SJCRH30 (cell line): ENCODE data around the gene BRWD1. TPM values are rescaled to one million over a fixed set of nuclear protein-coding genes. Genes with fewer than 3 reads are reported as not detected.
A peak's percentile ranks its signal among the peaks of the same experiment; 100 is the strongest.

Experiments
- DNase-seq, 2 experiments: peaks; one replicate each; pipeline ENCODE4 v3.0.0-alpha.2; 2015 to 2020
- H3K27ac ChIP-seq: fragments of 250-450 bp; sonication (Bioruptor Pico); 2 replicates; pipeline ENCODE4 v1.5.1; 2020; ENCODE audit warnings: mild to moderate bottlenecking, moderate library complexity
- H3K27me3 ChIP-seq: fragments of 250-450 bp; sonication (Bioruptor Pico); 2 replicates; pipeline ENCODE4 v1.5.1; 2020; ENCODE audit warnings: mild to moderate bottlenecking, moderate library complexity
- H3K36me3 ChIP-seq: fragments of 250-450 bp; sonication (Bioruptor Pico); 2 replicates; pipeline ENCODE4 v1.5.1; 2020; ENCODE audit warnings: mild to moderate bottlenecking, moderate library complexity
- H3K4me1 ChIP-seq: fragments of 250-450 bp; sonication (Bioruptor Pico); 2 replicates; pipeline ENCODE4 v1.5.1; 2020; ENCODE audit warnings: mild to moderate bottlenecking, moderate library complexity
- H3K4me3 ChIP-seq: fragments of 250-450 bp; sonication (Bioruptor Pico); 2 replicates; pipeline ENCODE4 v1.5.1; 2020; ENCODE audit warnings: mild to moderate bottlenecking, moderate library complexity
- H3K9me3 ChIP-seq: fragments of 250-450 bp; sonication (Bioruptor Pico); replicated peaks from 2 replicates; pipeline ENCODE4 v1.5.1; 2020; ENCODE audit warnings: mild to moderate bottlenecking, moderate library complexity
- total RNA-seq: library from RNA; depleted of rRNA; stranded (reverse); fragments of >200 nt; shearing (Covaris generic); gene quantifications from 2 replicates; pipeline ENCODE4 v1.2.3, GENCODE V29; 2014; rRNA removed

Gene BRWD1
- 45.5 and 49.8 TPM in 2 replicates for total RNA-seq

DNA sequence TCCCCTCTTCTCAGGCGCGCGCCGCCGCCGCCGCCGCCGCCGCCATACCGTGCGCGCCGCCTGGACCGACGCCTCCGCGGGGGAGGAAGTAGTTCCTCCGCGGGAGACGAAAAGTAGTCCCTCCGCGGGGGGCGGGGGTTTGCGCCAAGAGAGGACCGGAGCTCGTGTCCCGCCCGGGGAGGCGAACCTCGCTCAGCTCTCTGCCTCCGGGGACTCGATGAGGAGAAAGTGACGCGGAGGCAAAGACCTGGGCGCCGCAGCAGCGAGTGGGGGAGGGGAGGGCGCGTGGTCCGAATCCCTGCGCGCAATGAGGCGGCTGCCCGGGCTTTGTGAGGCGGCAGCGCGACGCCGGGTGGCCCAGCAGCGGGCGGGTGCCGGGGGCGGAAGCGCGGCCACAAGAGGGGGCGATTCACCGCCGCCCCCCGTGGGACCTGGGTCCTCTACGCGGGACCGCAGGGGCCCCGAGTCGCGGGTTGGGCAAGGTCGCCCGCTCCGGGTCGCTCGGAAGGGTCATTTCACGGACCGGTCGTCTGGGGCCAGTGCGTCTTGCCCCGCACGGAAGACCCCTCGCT lies at the start of gene BRWD1:
Gene BRWD1 (minus strand): TSS at position 62 of the 572 bp plus-strand sequence. CDS start 141 bp downstream, outside the sequence.
- peak within 1 kb of the TSS; percentile 91 for H3K27ac ChIP-seq
- H3K4me1 ChIP-seq = no peaks in the 10 kb centered on the region
- H3K4me3 ChIP-seq = peak within 1 kb of the TSS; percentile 86
- H3K36me3 ChIP-seq = peaks cover 9% of the 10 kb centered on the region; the same call in 1 of the 2 replicates
- no peaks in the 10 kb centered on the region for H3K9me3 ChIP-seq
- peak; percentile 85 to 89 for DNase-seq
- H3K27me3 ChIP-seq = no peaks in the 10 kb centered on the region

DNA sequence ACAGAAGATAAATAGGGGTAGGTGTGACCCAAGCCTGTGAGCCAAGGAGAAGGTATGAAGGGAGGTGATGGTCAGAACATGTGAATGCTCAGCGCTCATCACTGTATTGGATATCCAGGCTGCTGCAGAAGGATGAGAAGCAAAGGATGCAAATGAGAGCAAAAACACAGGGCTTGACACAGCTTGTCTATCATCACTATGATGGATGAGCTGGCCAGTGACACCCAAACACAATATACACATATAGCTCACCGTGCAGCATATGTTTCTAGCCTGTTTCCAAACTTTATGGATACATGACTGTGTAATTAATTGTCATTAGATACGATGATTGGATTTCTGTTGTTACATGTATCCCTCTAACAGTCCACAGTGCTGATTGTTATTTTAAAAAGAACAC lies 49.3 kb upstream of the BRWD1 start:
- DNase-seq = no peak

DNA sequence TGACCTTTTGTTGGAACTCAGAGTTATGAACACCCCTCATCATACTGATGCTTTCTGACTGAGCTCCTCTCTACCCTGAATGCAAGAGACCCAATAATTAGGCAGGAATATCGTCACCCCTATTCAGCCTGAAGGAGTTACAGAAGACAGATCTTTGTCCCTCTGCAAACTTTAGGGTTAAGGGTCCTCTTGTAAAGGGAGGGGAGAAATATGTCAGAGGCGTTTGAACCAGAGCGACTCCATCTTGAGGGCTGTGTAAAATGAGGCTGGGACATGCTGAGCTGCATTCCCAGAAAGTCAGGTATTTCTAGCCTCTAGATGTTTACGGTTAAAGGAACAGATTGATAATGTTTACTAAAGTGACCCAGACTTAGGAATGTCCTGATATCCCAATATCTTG lies 46.0 kb upstream of the BRWD1 start:
- no peaks in the 10 kb centered on the region; the same call in 1 of the 2 replicates for H3K27me3 ChIP-seq

More for the DNA sequence above, 49.3 kb upstream of the BRWD1 start:
- peaks cover 9% of the 10 kb centered on the region for H3K4me1 ChIP-seq
- H3K27me3 ChIP-seq = no peaks in the 10 kb centered on the region
- H3K36me3 ChIP-seq = no peaks in the 10 kb centered on the region
- H3K9me3 ChIP-seq = no peaks in the 10 kb centered on the region
- H3K27ac ChIP-seq = no peak overlapping the region
- no peak overlapping the region for H3K4me3 ChIP-seq

DNA sequence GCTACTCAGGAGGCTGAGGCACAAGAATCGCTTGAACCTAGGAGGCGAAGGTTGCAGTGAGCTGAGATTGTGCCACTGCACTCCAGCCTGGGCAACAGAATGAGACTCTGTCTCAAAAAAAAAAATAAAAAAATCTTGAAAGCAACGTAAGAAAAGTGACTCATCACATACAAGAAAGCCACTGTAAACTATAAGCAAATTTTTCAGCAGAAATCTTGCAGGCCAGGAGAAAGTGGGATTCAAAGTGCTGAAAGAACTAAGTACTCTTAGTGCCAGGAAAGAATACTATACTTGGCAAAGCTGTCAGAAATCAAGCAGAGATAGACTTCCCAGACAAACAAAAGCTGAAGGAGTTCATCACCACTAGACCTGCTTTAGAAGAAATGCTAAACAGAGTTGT lies 39.9 kb upstream of the BRWD1 start:
- Histone ChIP-seq H3K4me3 (no peak overlapping the region), H3K4me1 (no peaks in the 10 kb centered on the region), H3K36me3 (no peaks in the 10 kb centered on the region; the same call in 1 of the 2 replicates), H3K9me3 (no peaks in the 10 kb centered on the region), H3K27ac (no peak overlapping the region), H3K27me3 (no peaks in the 10 kb centered on the region; the same call in 1 of the 2 replicates)
- no peak for DNase-seq

More for the DNA sequence above, 46.0 kb upstream of the BRWD1 start:
- no peak overlapping the region for H3K27ac ChIP-seq
- H3K4me3 ChIP-seq = no peak overlapping the region
- H3K4me1 ChIP-seq = peaks cover 6% of the 10 kb centered on the region
- no peak for DNase-seq
- no peaks in the 10 kb centered on the region for H3K9me3 ChIP-seq
- no peaks in the 10 kb centered on the region for H3K36me3 ChIP-seq

DNA sequence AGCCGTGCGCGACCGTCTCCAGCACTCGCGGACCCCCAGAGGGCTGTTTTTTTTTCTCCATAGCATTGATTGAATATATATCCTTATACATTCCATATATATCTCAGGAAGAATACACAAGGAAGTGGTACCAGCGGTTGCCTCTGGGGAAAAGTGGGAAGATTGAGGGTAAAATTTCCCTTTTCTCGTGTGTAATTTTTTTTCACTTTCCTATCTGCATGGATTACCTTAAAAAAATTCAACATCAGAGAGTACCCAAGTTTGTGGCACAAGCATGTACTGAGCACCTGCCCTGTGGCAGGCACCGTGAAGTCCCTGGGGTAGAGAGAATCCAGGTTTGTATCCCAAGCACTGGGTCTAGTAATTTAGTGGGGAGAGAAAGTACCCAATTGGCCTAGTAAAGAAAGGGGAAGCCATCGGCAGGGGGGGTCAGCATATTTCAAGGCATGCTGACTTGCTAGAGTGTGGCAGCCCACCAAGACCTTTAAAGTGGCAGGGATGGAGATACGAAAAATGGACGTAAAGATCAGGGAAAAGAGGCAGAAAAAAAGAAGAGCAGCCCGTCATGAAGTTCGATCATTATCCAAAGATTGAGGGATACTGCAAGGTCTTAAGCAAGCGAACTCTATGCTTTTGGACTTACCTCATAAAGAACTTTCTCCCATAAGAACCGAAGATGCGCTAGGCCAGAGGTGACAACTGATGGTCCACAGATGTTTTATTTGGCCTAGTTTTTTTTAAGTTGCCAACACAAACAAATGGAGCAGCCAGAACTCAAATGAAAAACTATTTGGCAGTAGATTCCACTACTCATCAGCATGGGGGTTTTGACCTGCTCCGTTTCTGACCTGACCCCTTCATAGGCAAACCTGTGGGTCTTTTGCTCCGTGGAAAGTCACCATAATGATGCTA lies 36.9 kb upstream of the BRWD1 start:
- no peak for DNase-seq
- Histone ChIP-seq H3K4me3 (peak overlapping the region; percentile 56), H3K27me3 (no peaks in the 10 kb centered on the region), H3K27ac (no peak overlapping the region), H3K4me1 (peaks cover 9% of the 10 kb centered on the region), H3K9me3 (no peaks in the 10 kb centered on the region), H3K36me3 (peaks cover 23% of the 10 kb centered on the region)

DNA sequence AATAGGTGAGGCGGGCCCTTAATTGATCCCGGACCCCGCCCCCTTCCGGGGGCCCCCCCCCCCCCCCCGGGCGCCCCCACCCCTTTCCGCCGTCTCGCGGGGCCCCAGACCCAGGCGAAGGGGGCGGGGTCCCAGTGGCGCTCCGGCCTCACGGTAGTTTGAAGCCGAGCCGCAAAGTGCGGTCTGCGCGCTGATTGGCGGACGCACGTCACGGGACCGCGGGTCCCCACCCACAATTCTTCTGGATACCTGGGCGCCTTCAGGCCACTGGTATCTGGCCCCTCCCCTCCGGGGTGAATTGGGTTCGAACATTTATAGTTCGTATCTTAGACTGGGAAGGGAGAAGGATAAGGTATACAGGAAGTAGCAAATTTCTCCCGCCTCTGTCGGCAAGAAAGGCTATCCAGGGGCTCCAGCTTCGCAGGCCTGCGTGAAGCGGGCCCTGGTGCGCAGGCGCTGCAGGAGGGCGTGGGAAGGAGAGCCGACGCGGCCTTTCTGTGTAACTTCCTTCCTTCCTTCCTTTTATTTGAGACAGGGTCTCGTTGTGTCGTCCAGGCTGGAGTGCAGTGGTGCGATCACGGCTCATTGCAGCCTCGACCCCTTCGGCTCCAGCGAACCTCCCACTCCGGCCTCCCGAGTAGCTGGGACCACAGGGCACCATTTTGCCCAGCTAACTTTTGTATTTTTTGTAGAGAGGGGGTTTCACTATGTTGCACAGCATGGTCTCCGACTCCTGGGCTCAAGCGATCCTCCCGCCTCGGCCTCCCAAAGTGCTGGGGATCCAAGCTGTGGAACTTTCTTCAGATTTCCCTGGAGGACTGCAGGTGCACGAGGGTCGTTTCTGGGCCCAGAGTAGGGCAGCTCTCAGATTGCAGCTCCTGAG lies 36.0 kb upstream of the BRWD1 start:
- DNase-seq = peak; percentile 95
- H3K4me1 ChIP-seq = peaks cover 17% of the 10 kb centered on the region
- peak overlapping the region; percentile 5; the same call in 1 of the 2 replicates for H3K27ac ChIP-seq
- no peaks in the 10 kb centered on the region for H3K27me3 ChIP-seq
- H3K4me3 ChIP-seq = peak overlapping the region; percentile 56
- H3K36me3 ChIP-seq = peaks cover 32% of the 10 kb centered on the region
- no peaks in the 10 kb centered on the region for H3K9me3 ChIP-seq

DNA sequence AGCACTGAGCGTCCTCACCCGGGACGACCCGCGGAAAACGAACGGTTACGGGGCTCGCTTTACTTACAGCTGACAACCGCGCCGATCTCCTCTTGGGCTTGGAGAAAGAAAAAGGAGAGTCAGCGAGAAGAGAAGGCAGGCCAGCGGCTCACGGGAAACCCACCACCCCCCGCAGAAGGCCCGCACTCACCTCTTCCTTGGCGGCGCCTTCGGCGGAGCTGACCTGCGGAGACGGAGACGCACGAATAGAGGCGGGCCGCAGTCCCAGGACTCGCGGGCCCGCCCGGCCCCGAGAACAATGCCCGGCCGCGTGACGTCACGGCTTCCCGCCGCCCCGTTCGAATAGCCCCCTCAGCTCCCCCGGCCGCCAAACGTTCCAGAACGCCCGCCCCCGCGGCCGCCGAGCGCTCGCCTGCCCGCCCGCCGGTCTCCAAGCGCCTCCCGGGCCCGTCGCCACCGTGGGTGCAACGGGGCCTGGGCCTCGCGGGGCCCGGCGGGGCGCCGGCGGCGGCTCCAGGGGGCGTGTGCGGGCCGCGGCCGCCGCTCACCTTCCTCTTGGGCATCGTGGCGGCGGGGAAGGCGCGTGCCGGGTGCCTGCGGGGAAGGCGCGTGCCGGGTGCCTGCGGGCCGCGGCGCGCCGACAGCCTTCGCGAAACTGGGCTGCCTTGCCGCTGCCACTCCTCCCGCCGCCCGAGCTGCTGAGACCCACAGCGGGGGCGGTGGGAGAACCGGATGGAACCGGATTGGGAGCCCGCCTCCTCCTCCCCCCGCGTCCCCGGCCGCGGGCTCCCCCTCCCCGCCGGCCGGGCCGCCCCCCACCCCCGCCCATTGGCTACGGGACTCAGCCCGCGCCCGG lies 35.2 kb upstream of the BRWD1 start, which contains the start of gene HMGN1:
Gene HMGN1 (minus strand): TSS at position 734 of the 856 bp plus-strand sequence. CDS start 171 bp downstream, at position 563.
- peak; percentile 90 for DNase-seq
- H3K9me3 ChIP-seq = no peaks in the 10 kb centered on the region
- peak within 1 kb of the TSS; percentile 81 for H3K27ac ChIP-seq
- H3K4me3 ChIP-seq = peak within 1 kb of the TSS; percentile 90
- peaks cover 38% of the 10 kb centered on the region for H3K36me3 ChIP-seq
- no peaks in the 10 kb centered on the region for H3K27me3 ChIP-seq
- H3K4me1 ChIP-seq = peaks cover 17% of the 10 kb centered on the region

DNA sequence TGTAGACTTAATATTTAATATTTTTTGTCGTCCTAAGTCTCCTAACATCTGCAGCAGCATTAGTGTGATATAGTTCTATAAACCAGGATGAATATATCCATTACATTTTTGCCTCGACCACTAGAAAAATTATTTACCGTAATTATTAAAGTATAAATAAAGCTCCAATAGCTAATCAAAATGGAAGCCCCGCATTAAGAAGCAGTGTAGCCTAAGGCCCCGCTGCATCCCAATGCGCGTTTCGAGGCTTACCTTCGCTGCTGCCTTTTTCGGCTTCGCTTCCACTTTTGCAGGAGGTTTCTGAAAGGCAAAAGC lies 34.6 kb upstream of the BRWD1 start:
- Histone ChIP-seq H3K4me1 (peaks cover 17% of the 10 kb centered on the region), H3K36me3 (peaks cover 44% of the 10 kb centered on the region), H3K27me3 (no peaks in the 10 kb centered on the region), H3K27ac (peak overlapping the region; percentile 81), H3K9me3 (no peaks in the 10 kb centered on the region), H3K4me3 (peak overlapping the region; percentile 90)
- no peak for DNase-seq

DNA sequence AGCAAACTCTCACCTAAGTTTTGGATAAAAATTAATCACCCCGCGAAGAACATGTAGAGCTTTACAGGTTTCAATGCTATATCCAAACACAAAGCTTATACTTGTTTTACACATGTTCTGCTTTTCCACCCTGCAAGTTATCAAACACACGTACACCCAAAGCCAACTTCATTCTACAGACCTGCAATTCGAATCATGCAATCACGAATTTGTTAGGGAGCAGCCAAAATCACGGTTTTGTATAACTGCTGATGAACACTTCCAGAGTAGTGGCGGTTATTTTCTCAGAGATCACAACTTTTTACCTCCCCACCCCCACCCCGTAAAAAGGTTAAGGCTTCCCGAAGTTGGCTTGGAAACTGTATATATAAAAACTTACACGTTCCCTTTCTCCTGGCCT lies 34.1 kb upstream of the BRWD1 start:
- no peaks in the 10 kb centered on the region for H3K27me3 ChIP-seq
- no peaks in the 10 kb centered on the region for H3K9me3 ChIP-seq
- H3K36me3 ChIP-seq = peaks cover 46% of the 10 kb centered on the region
- no peak overlapping the region; the same call in 1 of the 2 replicates for H3K27ac ChIP-seq
- H3K4me3 ChIP-seq = peak overlapping the region; percentile 90
- DNase-seq = no peak
- H3K4me1 ChIP-seq = peaks cover 17% of the 10 kb centered on the region

DNA sequence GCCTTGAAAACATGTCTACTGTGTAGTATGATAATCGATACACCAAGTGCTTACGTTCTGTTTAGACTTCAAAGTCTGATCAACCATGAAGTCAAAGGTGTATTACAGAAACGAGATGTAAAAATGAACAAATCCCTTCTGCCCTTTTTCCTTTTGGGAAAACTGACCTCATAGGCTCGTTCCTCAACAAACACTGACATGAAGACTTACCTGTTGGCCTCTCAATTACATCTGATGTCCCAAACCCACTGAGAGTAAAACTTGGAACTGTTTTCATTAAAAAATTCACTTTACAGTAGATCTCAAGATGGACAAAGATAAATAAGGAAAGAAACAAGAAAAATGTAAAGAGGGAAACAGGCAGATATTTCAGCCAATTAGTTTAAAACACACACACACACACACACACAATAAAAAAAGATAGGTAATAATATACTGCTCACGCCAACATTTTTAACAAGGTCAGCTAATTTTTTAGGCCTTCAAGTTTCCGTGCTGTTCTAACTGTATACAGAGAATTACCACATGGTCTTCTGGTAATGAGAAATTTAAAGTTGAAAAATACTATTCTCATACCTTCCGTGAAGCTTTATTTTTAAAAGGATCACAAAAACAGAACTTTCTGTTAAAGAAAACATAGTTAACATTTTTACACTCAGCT lies 33.4 kb upstream of the BRWD1 start:
- Histone ChIP-seq H3K27ac (no peak overlapping the region), H3K4me3 (peak overlapping the region; percentile 90), H3K9me3 (no peaks in the 10 kb centered on the region), H3K36me3 (peaks cover 50% of the 10 kb centered on the region), H3K27me3 (no peaks in the 10 kb centered on the region), H3K4me1 (peaks cover 17% of the 10 kb centered on the region)
- no peak for DNase-seq

DNA sequence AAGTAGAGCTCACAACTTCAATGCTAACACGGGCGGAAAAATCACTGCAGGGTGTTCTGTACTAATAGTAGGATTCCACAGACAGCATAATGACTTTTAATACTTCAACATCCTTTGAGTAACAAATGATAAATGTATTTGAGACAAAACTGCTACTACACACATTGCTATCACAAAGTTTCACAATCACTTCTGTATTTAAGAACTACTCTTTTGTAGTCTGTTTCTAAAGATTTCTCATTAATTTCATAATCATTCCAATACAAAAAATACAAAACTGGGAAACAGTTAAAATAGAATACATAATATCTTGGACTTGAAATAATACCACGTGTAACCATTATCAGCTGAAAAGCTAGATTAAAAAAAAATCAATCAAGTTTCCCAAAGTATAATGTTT lies 32.8 kb upstream of the BRWD1 start:
- DNase-seq = no peak
- peaks cover 56% of the 10 kb centered on the region for H3K36me3 ChIP-seq
- peak overlapping the region; percentile 90 for H3K4me3 ChIP-seq

DNA sequence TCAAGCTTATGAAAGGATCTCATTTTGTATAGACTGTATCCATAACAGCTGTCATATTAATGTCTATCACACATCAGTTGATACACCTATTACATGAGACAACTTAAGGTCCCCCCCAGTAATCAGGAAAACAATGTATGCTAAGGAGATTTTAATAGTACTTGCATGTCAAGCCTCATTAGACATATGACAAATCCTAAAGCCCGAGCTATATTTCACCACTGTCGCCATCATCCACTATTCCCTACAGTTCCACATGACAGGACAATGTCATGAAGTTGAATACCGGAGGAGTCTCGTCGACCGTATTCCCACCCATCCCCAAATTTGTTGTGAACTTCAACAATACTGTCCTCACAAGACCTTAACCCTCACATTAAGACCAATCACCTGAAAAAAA lies 32.0 kb upstream of the BRWD1 start:
- H3K9me3 ChIP-seq = no peaks in the 10 kb centered on the region
- no peak overlapping the region for H3K27ac ChIP-seq
- peaks cover 17% of the 10 kb centered on the region for H3K4me1 ChIP-seq
- H3K36me3 ChIP-seq = peaks cover 61% of the 10 kb centered on the region
- no peak overlapping the region for H3K4me3 ChIP-seq
- DNase-seq = no peak
- H3K27me3 ChIP-seq = no peaks in the 10 kb centered on the region

More for the DNA sequence above, 32.8 kb upstream of the BRWD1 start:
- no peak overlapping the region for H3K27ac ChIP-seq
- no peaks in the 10 kb centered on the region for H3K27me3 ChIP-seq
- H3K9me3 ChIP-seq = no peaks in the 10 kb centered on the region
- H3K4me1 ChIP-seq = peaks cover 17% of the 10 kb centered on the region

DNA sequence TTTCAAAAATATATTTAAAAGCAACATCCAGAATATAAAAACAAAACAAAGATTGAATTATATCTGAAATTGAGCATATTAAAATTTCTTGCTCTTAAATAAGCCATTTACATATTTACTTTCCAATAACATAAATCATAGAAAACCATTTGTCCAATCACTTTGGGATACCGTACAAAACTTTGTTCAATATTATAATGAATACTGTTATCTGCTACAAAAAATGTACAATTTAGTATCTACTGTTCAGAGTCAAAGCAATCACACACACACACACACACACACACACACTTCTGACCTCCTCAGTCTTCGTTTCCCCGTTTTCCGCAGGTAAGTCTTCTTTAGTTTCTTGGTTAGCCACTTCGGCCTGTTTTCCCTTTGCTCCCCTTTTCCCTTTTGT lies 31.4 kb upstream of the BRWD1 start:
- no peak for DNase-seq
- peaks cover 17% of the 10 kb centered on the region for H3K4me1 ChIP-seq
- H3K9me3 ChIP-seq = no peaks in the 10 kb centered on the region
- H3K27ac ChIP-seq = no peak overlapping the region
- H3K4me3 ChIP-seq = no peak overlapping the region
- H3K27me3 ChIP-seq = no peaks in the 10 kb centered on the region
- peaks cover 61% of the 10 kb centered on the region for H3K36me3 ChIP-seq
